RPMI7951 (cell line): ENCODE data around the gene CHRDL2. TPM values are rescaled to one million over a fixed set of nuclear protein-coding genes. Genes with fewer than 3 reads are reported as not detected.
"Not testable (repeated sequence)": the region's sequence is repeated elsewhere in the genome, so short reads cannot be mapped to it uniquely, and the experiment has no call there.

Source experiments
- DNase-seq: peaks from one replicate; pipeline ENCODE4 v3.0.0-alpha.2; 2012; ENCODE audit warnings: low read depth
- total RNA-seq: library from RNA; depleted of rRNA; stranded (reverse); fragments of >200 nt; shearing (Covaris generic); gene quantifications from 2 replicates; pipeline ENCODE4 v1.2.3, GENCODE V29; 2014; rRNA removed

The CHRDL2 gene
- not detected in 2 replicates for total RNA-seq

GRCh38 chr11:74731301-74732094 is at the start of gene CHRDL2:
CHRDL2 (minus strand) TSS chr11:74731426; CDS start chr11:74730888, 538 bp downstream.
- no peak for DNase-seq

GRCh38 chr11:74780248-74781005 is 49.2 kb upstream of the CHRDL2 start:
- no peak for DNase-seq

GRCh38 chr11:74778581-74778980 is 47.4 kb upstream of the CHRDL2 start:
- no peak for DNase-seq

GRCh38 chr11:74777877-74778276 is 46.7 kb upstream of the CHRDL2 start:
- no peak for DNase-seq

GRCh38 chr11:74777038-74777437 is 45.8 kb upstream of the CHRDL2 start:
- no peak for DNase-seq

- DNase-seq: no peak
These were observed 45.3 kb upstream of the CHRDL2 start for GRCh38 chr11:74776546-74776945.

GRCh38 chr11:74775762-74776161 is 44.5 kb upstream of the CHRDL2 start:
- DNase-seq: no peak

GRCh38 chr11:74773476-74773875 is 42.2 kb upstream of the CHRDL2 start:
- no peak for DNase-seq

GRCh38 chr11:74771139-74771538 is 39.9 kb upstream of the CHRDL2 start:
- DNase-seq: no peak

- no peak for DNase-seq
These were observed 39.2 kb upstream of the CHRDL2 start for GRCh38 chr11:74770456-74770855.

GRCh38 chr11:74769055-74769707 is 38.0 kb upstream of the CHRDL2 start:
- no peak for DNase-seq

- DNase-seq: not testable (repeated sequence)
These were observed 37.0 kb upstream of the CHRDL2 start for GRCh38 chr11:74768172-74768651.

GRCh38 chr11:74766905-74767304 is 35.7 kb upstream of the CHRDL2 start:
- no peak for DNase-seq

- DNase-seq: no peak
These were observed 25.3 kb upstream of the CHRDL2 start for GRCh38 chr11:74756571-74756970.

- DNase-seq: no peak
These were observed 24.3 kb upstream of the CHRDL2 start for GRCh38 chr11:74755395-74755995.

GRCh38 chr11:74754507-74755252 is 23.5 kb upstream of the CHRDL2 start:
- peak; percentile 67 for DNase-seq

GRCh38 chr11:74751303-74751702 is 20.1 kb upstream of the CHRDL2 start:
- DNase-seq: no peak

GRCh38 chr11:74750598-74750997 is 19.4 kb upstream of the CHRDL2 start:
- DNase-seq: not testable (repeated sequence)

GRCh38 chr11:74749965-74750296 is 18.7 kb upstream of the CHRDL2 start:
- no peak for DNase-seq

- DNase-seq: peak; percentile 50
These were observed 18.1 kb upstream of the CHRDL2 start for GRCh38 chr11:74749127-74749964.
